ENCODE results near the gene ZNF225.
A peak's percentile ranks its signal among the peaks of the same experiment; 100 is the strongest.

ZNF225 gene

DNA sequence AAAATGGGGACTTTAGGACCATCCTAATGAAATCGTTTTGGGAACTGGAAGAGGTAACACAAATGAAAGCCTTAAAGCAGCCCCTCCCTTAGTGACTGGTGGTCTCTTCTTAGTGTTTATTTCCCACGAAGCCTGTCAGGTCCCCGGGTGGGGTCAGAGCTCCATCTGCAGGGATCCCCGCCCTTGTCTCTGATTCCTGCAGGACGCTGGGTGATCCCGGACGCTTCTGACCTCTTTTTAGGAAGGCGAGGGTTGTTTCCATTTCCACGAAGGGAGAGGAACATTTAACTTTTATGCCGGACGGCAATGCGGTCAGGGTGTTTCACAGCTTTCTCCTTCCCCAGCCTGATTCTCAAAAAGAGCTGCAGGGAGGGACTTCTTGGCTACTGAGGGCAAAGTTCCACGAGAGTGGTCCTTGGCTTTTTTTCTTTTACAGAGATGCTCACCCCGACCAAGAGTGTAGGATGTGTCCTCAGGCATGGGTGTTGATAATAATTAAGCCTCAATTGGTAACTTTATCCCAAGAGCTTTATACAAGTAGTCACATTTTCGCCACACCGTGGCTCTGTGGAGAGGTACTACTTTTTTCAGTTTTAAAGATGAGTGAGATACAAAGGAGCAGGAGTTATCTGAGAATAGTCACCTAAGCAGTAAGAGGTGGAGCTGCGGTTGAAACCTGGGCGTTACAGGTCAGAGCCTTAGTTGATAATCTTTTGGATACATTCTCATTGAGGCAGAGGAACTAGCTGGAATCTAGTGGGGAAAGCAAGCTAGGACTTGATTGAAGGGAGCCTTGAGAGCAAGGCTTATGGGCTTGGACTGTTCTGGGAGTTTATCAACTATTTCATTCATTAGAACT is 40.4 kb upstream of the ZNF225 start:
- no peak overlapping the region for H2BK12ac ChIP-seq (ENCODE audit: low read length)
- H3K9me3 ChIP-seq (replicated peaks in 1 of 2; ENCODE audit: control insufficient read depth in 2 of 2, insufficient read depth in 1 of 2, low read depth in 1 of 2, low read length in 2 of 2), result peaks cover 0 to 13% of the 10 kb centered on the region in 2 donors
- H2AK5ac ChIP-seq (ENCODE audit: low read depth, low read length), result no peak overlapping the region
- WGBS, 2 donors (ENCODE audit: extremely low coverage in 2 of 2, insufficient read length in 2 of 2, insufficient replicate concordance in 1 of 2), result no CpG with 5 or more reads among the region's 18 CpGs
- H3K79me1 ChIP-seq (ENCODE audit: low read depth, low read length), result no peaks in the 10 kb centered on the region
- no peak overlapping the region for H2BK15ac ChIP-seq (ENCODE audit: low read length)
- no peak overlapping the region for H4K91ac ChIP-seq (ENCODE audit: low read depth, low read length, poor library complexity)
- H2BK5ac ChIP-seq (ENCODE audit: low read length), result no peak overlapping the region
- H3K4me2 ChIP-seq (ENCODE audit: insufficient read depth, low read length, poor library complexity, severe bottlenecking), result peak overlapping the region; percentile 72
- peaks cover 0 to 5% of the 10 kb centered on the region in 2 donors for H3K4me1 ChIP-seq (ENCODE audit: control insufficient read depth in 2 of 2, insufficient read depth in 1 of 2, low read depth in 1 of 2, low read length in 2 of 2)
- H2BK120ac ChIP-seq (ENCODE audit: low read depth, low read length), result no peak overlapping the region
- peak overlapping the region; percentile 57 to 91 for H3K4me3 ChIP-seq (ENCODE audit: low read length in 2 of 2)
- no peak overlapping the region for H4K8ac ChIP-seq (ENCODE audit: low read depth, low read length)
- H3K36me3 ChIP-seq (replicated peaks in 1 of 2; ENCODE audit: control insufficient read depth in 2 of 2, insufficient read depth in 2 of 2, low read length in 2 of 2), result peaks cover 2 to 26% of the 10 kb centered on the region in 2 donors
- no peak overlapping the region for H3K23ac ChIP-seq (ENCODE audit: low read depth, low read length, poor library complexity)
- H3K27me3 ChIP-seq (ENCODE audit: control insufficient read depth in 3 of 3, insufficient read depth in 3 of 3, low read depth in 1 of 3, low read length in 3 of 3), result no peaks in the 10 kb centered on the region
- no peak overlapping the region for H3K4ac ChIP-seq (ENCODE audit: low read length)
- no peak overlapping the region for H3K27ac ChIP-seq (replicated peaks; ENCODE audit: low read length)
- H3K14ac ChIP-seq (ENCODE audit: low read length), result no peak overlapping the region
- no peak overlapping the region for H3K18ac ChIP-seq (ENCODE audit: low read length)
- H2AFZ ChIP-seq (ENCODE audit: low read length), result peak overlapping the region; percentile 83
- H3K9ac ChIP-seq (ENCODE audit: low read depth, low read length, poor library complexity), result no peak overlapping the region
- DNase-seq (ENCODE audit: low spot score), result no peak

GRCh38 chr19:44076325-44076724 is 36.9 kb upstream of the ZNF225 start:
- Histone ChIP-seq H3K27ac (replicated peaks; ENCODE audit: low read length) (no peak overlapping the region), H3K27me3 (ENCODE audit: control insufficient read depth in 3 of 3, insufficient read depth in 3 of 3, low read depth in 1 of 3, low read length in 3 of 3) (no peaks in the 10 kb centered on the region), H4K91ac (ENCODE audit: low read depth, low read length, poor library complexity) (no peak overlapping the region), H3K4me2 (ENCODE audit: insufficient read depth, low read length, poor library complexity, severe bottlenecking) (no peak overlapping the region), H2AK5ac (ENCODE audit: low read depth, low read length) (no peak overlapping the region), H3K9ac (ENCODE audit: low read depth, low read length, poor library complexity) (no peak overlapping the region), H3K4ac (ENCODE audit: low read length) (no peak overlapping the region), H2BK15ac (ENCODE audit: low read length) (no peak overlapping the region), H3K23ac (ENCODE audit: low read depth, low read length, poor library complexity) (no peak overlapping the region), H2AFZ (ENCODE audit: low read length) (no peak overlapping the region), H3K9me3 (replicated peaks in 1 of 2; ENCODE audit: control insufficient read depth in 2 of 2, insufficient read depth in 1 of 2, low read depth in 1 of 2, low read length in 2 of 2) (no peaks in the 10 kb centered on the region), H4K8ac (ENCODE audit: low read depth, low read length) (no peak overlapping the region), H3K14ac (ENCODE audit: low read length) (no peak overlapping the region), H2BK12ac (ENCODE audit: low read length) (no peak overlapping the region), H3K79me1 (ENCODE audit: low read depth, low read length) (no peaks in the 10 kb centered on the region), H3K36me3 (replicated peaks in 1 of 2; ENCODE audit: control insufficient read depth in 2 of 2, insufficient read depth in 2 of 2, low read length in 2 of 2) (peaks cover 4 to 44% of the 10 kb centered on the region in 2 donors), H2BK5ac (ENCODE audit: low read length) (no peak overlapping the region), H3K4me1 (ENCODE audit: control insufficient read depth in 2 of 2, insufficient read depth in 1 of 2, low read depth in 1 of 2, low read length in 2 of 2) (peaks cover 0 to 5% of the 10 kb centered on the region in 2 donors), H3K4me3 (ENCODE audit: low read length in 2 of 2) (no peak overlapping the region), H3K18ac (ENCODE audit: low read length) (no peak overlapping the region), H2BK120ac (ENCODE audit: low read depth, low read length) (no peak overlapping the region)
- WGBS, 2 donors (ENCODE audit: extremely low coverage in 2 of 2, insufficient read length in 2 of 2, insufficient replicate concordance in 1 of 2), result no CpG with 5 or more reads among the region's 2 CpGs
- DNase-seq (ENCODE audit: low spot score), result no peak

DNA sequence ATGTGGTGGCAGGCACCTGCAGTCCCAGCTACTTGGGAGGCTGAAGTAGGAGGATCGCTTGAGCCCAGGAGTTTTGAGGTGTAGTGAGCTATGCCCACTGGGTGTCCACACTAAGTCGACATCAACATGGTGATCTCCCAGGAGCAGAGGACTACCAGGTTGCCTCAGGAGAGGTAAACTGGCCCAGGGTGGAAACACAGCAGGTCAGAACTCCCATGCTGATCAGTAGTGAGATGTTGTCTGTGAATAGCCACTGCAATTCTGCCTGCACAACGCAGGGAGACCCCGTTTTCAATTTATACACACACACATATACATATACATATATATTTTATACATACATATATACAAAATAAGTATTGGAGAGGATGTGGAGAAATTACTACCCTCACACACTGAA is 21.1 kb upstream of the ZNF225 start:
- Histone ChIP-seq H3K4me2 (ENCODE audit: insufficient read depth, low read length, poor library complexity, severe bottlenecking) (no peak overlapping the region), H3K23ac (ENCODE audit: low read depth, low read length, poor library complexity) (no peak overlapping the region), H2BK5ac (ENCODE audit: low read length) (no peak overlapping the region), H2BK120ac (ENCODE audit: low read depth, low read length) (no peak overlapping the region), H2BK15ac (ENCODE audit: low read length) (no peak overlapping the region), H4K91ac (ENCODE audit: low read depth, low read length, poor library complexity) (no peak overlapping the region), H3K9ac (ENCODE audit: low read depth, low read length, poor library complexity) (no peak overlapping the region), H3K36me3 (replicated peaks in 1 of 2; ENCODE audit: control insufficient read depth in 2 of 2, insufficient read depth in 2 of 2, low read length in 2 of 2) (peaks cover 2 to 19% of the 10 kb centered on the region in 2 donors), H3K14ac (ENCODE audit: low read length) (no peak overlapping the region), H4K8ac (ENCODE audit: low read depth, low read length) (no peak overlapping the region), H3K4ac (ENCODE audit: low read length) (no peak overlapping the region), H2AK5ac (ENCODE audit: low read depth, low read length) (no peak overlapping the region), H3K4me1 (ENCODE audit: control insufficient read depth in 2 of 2, insufficient read depth in 1 of 2, low read depth in 1 of 2, low read length in 2 of 2) (no peaks in the 10 kb centered on the region), H2AFZ (ENCODE audit: low read length) (no peak overlapping the region), H2BK12ac (ENCODE audit: low read length) (no peak overlapping the region), H3K27me3 (ENCODE audit: control insufficient read depth in 3 of 3, insufficient read depth in 3 of 3, low read depth in 1 of 3, low read length in 3 of 3) (no peaks in the 10 kb centered on the region), H3K18ac (ENCODE audit: low read length) (no peak overlapping the region), H3K4me3 (ENCODE audit: low read length in 2 of 2) (no peak overlapping the region), H3K79me1 (ENCODE audit: low read depth, low read length) (no peaks in the 10 kb centered on the region), H3K27ac (replicated peaks; ENCODE audit: low read length) (no peak overlapping the region), H3K9me3 (replicated peaks in 1 of 2; ENCODE audit: control insufficient read depth in 2 of 2, insufficient read depth in 1 of 2, low read depth in 1 of 2, low read length in 2 of 2) (peaks cover 0 to 2% of the 10 kb centered on the region in 2 donors)
- no CpG with 5 or more reads among the region's 4 CpGs for WGBS, 2 donors (ENCODE audit: extremely low coverage in 2 of 2, insufficient read length in 2 of 2, insufficient replicate concordance in 1 of 2)
- DNase-seq (ENCODE audit: low spot score), result no peak

DNA sequence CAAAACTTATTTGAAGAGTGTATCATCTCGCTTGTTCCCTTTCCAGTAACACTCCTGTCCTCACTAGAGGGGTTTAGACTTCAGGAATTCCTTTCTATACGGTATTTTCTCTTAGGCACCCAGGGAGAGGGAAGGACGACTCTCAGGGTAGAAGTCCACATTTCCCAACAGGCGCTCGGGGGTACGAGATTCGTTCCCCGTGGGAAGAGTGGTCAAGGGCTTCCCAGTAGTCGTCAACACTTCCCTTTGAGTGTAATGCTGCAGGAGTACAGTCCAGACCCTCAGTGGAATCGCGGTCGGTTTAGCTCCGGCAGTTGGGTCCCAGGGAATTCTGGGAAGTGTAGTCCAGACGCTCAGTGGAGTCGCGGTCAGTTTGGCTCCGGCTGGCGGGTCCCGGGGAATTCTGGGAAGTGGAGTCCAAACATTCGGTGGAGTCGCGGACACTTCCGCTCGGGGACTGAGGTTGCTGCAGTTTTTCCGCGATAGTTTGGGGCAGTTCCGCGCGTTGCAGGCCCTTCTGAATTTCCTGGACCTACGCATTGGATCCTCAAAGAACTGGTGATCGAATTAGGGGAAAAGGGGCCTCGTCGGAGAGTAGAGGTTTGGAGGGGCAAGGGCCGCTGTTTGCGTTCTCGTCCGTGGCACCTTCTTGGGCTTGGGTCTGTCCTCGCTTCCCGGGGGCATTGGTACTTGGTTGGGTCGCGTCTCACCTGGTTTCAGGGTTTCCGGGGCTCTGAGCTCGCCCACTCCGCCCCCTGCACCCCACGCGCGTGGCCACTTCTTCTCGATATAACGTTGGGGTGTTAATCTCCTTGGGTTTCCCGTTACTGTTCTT is 19.1 kb upstream of the ZNF225 start, which contains the start of gene ZNF224:
Gene ZNF224 (plus strand): TSS at position 431 of the 835 bp plus-strand sequence. CDS start 3,513 bp downstream, outside the sequence.
- Histone ChIP-seq H3K27ac (replicated peaks; ENCODE audit: low read length) (no peak within 1 kb of the TSS), H3K4me1 (ENCODE audit: control insufficient read depth in 2 of 2, insufficient read depth in 1 of 2, low read depth in 1 of 2, low read length in 2 of 2) (no peaks in the 10 kb centered on the region), H2BK15ac (ENCODE audit: low read length) (no peak within 1 kb of the TSS), H3K9ac (ENCODE audit: low read depth, low read length, poor library complexity) (peak within 1 kb of the TSS; percentile 89), H3K36me3 (replicated peaks in 1 of 2; ENCODE audit: control insufficient read depth in 2 of 2, insufficient read depth in 2 of 2, low read length in 2 of 2) (peaks cover 3 to 30% of the 10 kb centered on the region in 2 donors), H4K91ac (ENCODE audit: low read depth, low read length, poor library complexity) (no peak within 1 kb of the TSS), H2BK12ac (ENCODE audit: low read length) (no peak within 1 kb of the TSS), H3K9me3 (replicated peaks in 1 of 2; ENCODE audit: control insufficient read depth in 2 of 2, insufficient read depth in 1 of 2, low read depth in 1 of 2, low read length in 2 of 2) (peaks cover 0 to 2% of the 10 kb centered on the region in 2 donors), H3K4me2 (ENCODE audit: insufficient read depth, low read length, poor library complexity, severe bottlenecking) (peak within 1 kb of the TSS; percentile 75), H2BK120ac (ENCODE audit: low read depth, low read length) (no peak within 1 kb of the TSS), H3K79me1 (ENCODE audit: low read depth, low read length) (no peaks in the 10 kb centered on the region), H2AK5ac (ENCODE audit: low read depth, low read length) (no peak within 1 kb of the TSS), H2BK5ac (ENCODE audit: low read length) (no peak within 1 kb of the TSS), H3K4ac (ENCODE audit: low read length) (no peak within 1 kb of the TSS), H3K4me3 (ENCODE audit: low read length in 2 of 2) (peak within 1 kb of the TSS; percentile 63 to 98), H3K18ac (ENCODE audit: low read length) (peak within 1 kb of the TSS; percentile 76), H3K14ac (ENCODE audit: low read length) (no peak within 1 kb of the TSS), H2AFZ (ENCODE audit: low read length) (peak within 1 kb of the TSS; percentile 91), H4K8ac (ENCODE audit: low read depth, low read length) (no peak within 1 kb of the TSS), H3K27me3 (ENCODE audit: control insufficient read depth in 3 of 3, insufficient read depth in 3 of 3, low read depth in 1 of 3, low read length in 3 of 3) (no peaks in the 10 kb centered on the region), H3K23ac (ENCODE audit: low read depth, low read length, poor library complexity) (peak within 1 kb of the TSS; percentile 58)
- peak; percentile 85 for DNase-seq (ENCODE audit: low spot score)
- no CpG with 5 or more reads among the region's 50 CpGs for WGBS, 2 donors (ENCODE audit: extremely low coverage in 2 of 2, insufficient read length in 2 of 2, insufficient replicate concordance in 1 of 2)
